Fibroblast of skin of abdomen (primary cell): ENCODE results near the gene TXNDC16.
"Not testable (repeated sequence)": the region's sequence is repeated elsewhere in the genome, so short reads cannot be mapped to it uniquely, and the experiment has no call there.

Experiments
- DNase-seq: peaks from one replicate; pipeline ENCODE4 v3.0.0-alpha.2; 2013

The TXNDC16 gene

DNA sequence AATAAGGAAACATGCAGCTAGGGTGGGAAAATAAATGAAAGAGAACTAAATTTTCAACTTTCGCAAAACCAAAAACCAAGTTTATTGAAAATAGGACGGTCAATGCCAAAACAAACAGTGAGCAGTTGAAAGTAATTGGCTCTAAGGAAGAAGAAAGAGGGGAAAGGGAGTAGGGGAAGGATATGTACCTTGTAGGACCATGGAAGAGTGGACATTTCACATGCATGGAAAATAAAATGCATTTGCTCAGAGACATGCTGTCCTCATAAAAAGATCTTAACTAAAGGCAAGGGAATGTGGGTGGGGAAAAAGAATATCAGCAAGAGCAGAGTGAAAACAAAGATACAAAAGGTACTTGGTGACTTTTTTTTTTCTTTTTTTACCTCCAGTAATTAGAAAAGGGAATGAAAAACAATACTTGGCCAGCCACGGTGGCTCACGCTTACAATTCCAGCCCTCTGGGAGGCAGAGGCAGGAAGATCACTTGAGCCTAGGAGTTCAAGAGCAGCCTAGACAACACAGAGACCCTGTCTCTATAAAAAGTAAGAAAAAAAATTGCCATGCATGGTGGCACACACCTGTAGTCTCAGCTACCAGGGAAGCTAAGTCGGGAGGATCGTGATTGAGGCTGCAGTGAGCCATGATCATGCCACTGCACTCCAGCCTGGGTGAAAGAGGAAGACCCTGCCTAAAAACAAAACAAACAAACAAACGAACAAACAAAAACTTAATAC, 6.6 kb downstream of the TXNDC16 start:
- DNase-seq = no peak

GRCh38 chr14:52538623-52539022, 13.7 kb downstream of the TXNDC16 start:
- no peak for DNase-seq

GRCh38 chr14:52536269-52536668, 16.0 kb downstream of the TXNDC16 start:
- DNase-seq = no peak

DNA sequence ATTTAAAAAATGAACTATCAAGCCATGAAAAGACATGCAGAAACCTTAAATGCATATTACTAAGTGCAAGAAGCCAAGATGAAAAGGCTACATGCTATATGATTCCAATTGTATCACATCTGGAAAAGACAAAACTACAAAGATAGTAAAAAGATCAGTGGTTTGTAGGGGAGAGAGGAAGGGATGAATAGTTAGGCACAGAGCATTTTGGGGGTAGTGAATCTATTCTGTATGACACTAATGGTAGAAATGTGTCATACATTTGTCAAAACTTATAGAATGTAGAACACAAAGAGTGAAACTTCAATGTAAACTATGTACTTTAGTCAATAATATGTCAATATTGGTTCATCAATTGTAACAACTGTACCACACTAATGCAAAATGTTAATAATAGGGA, 20.8 kb downstream of the TXNDC16 start:
- no peak for DNase-seq

DNA sequence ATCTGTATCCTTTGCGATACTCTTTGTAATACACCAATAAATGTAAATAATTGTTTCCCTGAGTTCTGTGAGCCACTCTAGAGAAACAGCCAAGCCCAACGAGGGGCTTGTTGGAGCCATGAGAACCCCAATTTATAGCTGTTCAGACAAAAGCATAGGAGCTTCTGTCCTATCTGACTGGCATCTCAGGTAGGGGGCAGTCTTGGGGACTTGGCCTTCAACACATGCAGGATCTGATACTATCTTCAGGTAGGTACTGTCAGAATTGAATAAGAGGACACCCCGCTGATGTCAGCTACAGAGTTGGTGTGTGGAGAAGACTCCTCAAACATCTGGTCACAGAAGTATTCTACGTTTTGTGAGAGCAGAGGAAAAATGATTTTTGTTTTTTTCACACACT, 25.3 kb downstream of the TXNDC16 start:
- DNase-seq = no peak

DNA sequence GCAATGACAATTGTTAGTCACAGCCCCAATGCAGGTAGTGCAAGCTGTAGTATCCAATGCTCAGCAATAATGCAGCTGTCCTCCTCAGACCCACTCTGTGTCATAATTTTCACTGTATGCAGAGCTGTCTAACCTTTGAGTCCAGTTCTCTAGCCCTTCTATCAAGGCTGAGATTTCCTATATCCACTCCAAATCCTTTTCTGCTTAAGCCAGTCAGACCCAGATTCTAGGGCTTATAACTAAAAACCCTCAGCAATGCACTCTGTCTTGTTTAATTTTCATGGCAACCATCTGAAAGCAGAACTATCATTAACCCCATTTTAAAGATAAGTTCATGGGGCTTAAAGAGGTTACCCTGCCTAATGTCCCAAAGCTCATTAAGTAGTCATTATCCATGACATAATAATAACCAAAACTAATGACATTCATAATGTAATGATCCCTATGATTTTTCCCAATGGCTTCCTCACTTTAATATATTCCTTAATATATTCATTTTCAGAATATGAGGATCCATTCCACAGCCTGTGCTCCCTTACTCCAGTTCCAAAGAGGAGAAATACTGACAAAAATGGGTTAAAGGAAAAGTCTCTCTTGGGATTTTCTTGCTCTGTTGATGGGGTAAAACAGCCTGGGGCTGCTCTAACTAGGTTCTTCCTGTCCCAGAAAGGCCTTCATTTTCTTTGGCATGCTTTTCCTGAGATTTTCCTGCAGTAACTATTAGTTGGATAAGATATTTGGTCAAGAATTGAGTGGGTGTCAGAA, 29.5 kb downstream of the TXNDC16 start:
- no peak for DNase-seq

- no peak for DNase-seq
These were observed 30.3 kb downstream of the TXNDC16 start for GRCh38 chr14:52522033-52522432.

- no peak for DNase-seq
These were observed 38.1 kb downstream of the TXNDC16 start for GRCh38 chr14:52514046-52514811.

DNA sequence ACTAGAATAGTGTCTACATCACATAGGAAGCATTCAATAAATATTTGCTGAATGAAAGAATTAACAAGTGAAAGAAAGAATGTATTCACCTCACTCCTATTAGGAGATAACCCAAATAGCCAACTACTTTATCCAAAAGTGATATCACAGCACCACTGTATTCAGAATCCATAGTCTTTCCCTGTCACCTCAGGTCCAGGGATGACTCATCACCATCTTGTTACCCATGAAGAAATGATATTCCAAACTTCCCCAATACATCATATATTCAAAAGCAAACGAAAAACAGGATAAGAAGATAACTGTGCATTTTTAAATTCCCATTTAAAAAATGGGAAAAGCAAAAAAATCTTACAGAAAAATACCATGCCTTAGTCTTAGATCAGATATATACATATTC, 39.1 kb downstream of the TXNDC16 start:
- DNase-seq = no peak

DNA sequence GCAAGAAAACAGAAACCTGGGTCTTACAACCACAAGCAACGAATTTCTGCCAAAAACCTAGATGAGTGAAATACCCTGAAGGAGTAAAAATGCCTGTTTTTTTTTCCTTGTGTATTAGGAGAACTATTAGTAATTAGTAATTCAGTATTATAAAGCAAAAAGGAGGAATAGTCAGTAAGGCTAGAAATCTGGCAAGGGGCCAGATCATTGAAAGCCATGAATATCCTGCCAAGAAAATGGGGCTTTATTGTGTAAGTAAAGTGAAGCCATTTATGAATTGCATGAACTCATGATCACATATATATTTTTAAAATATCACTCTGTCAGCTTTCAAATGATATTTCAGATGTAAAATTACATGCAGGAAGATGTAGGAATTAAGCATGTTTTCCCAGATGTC, 57.9 kb downstream of the TXNDC16 start:
- DNase-seq = no peak

DNA sequence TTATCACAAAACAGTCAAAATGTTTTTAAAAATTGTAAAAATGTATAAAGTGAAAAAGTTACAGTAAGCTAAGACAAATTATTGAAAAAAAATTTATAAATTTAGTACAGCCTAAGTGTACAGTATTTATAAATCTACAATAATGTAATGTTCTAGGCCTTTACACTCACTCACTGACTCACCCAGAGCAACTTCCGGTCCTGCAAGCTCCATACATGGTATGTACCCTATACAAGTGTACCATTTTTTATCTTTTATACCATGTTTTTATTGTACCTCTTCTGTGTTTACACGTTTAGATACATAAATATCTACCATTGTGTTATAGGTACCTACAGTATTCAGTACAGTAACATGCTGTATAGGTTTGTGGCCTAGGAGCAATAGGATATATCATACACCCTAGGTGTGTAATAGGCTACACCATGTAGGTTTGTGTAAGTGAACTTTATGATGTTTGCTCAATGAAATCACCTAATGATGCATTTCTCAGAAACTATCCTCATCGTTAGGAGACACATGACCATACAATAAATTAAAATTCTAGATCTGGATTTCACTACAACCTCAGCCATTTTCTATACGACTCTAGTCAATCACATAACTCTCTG, 66.8 kb downstream of the TXNDC16 start:
- DNase-seq = no peak

- no peak for DNase-seq
These were observed 70.4 kb downstream of the TXNDC16 start for GRCh38 chr14:52481864-52482263.

GRCh38 chr14:52473557-52473956, 78.7 kb downstream of the TXNDC16 start:
- DNase-seq = peak; percentile 48

DNA sequence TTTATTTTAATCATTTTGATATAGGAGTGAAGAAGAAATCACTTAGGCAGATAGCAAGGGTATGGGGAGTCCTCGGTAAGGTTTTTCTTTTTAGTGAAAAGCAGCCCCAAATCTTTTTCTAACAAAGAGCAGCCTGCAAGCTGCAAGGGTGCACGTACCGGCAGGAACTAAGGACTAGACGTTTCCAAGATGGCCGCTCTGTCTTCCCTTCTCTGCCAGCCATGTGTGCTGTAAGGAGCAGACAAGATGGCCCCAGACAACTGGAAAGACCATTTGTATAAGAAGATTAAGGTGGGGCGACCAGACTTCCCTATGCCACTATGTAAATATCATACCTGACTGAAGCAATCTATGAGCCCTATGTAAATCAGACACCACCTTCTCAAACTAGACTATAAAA, 79.6 kb downstream of the TXNDC16 start:
- DNase-seq = no peak

DNA sequence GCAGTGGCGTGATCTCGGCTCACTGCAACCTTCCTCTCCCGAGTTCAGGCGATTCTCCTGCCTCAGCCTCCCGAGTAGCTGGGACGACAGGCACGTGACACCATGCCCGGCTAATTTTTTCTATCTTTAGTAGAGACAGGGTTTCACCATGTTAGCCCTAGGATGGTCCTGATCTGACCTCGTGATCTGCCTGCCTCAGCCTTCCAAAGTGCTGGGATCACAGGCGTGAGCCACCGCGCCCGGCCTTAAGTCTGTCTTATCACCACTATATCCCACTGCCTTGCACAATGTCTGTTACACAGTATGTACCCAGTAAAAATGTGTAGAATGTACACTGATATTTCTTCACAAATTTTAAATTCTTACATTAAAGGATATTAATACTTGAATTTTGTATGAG, 80.1 kb downstream of the TXNDC16 start:
- not testable (repeated sequence) for DNase-seq

DNA sequence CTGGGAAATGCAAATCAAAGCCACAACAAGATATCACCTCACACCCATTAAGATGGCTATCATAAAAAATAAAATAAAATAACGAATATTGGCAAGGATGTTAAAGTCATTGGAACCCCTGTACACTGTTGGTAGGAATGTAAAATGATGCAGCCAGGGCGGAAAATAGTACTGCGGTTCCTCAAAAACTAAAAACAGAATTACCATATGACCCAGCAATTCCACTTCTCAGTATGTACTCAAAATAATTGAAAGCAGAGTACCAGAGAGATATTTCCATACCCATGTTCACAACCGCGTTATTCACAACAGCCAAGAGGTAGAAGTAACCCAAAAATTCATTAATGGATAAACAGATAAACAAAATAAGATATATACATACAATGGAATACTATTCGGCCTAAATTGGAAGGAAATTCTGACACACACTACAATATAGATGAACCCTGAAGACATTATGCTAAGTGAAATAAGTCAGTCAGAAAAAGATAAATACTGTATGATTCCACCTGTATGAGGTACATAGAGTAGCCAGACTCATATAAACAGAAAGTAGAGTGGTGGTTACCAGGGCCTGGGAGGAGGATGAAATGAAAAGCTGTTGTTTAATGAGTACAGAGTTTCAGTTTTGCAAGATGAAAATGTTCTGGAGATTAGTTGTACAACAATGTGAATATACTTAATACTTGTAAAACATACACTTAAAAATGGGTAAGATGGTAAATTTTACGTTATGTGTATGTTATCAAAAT, 84.6 kb downstream of the TXNDC16 start:
- DNase-seq = no peak

- DNase-seq = no peak
These were observed 88.1 kb downstream of the TXNDC16 start for GRCh38 chr14:52464175-52464574.

- no peak for DNase-seq
These were observed 88.9 kb downstream of the TXNDC16 start for GRCh38 chr14:52463375-52463774.

GRCh38 chr14:52461721-52462120, 90.6 kb downstream of the TXNDC16 start:
- DNase-seq = no peak

DNA sequence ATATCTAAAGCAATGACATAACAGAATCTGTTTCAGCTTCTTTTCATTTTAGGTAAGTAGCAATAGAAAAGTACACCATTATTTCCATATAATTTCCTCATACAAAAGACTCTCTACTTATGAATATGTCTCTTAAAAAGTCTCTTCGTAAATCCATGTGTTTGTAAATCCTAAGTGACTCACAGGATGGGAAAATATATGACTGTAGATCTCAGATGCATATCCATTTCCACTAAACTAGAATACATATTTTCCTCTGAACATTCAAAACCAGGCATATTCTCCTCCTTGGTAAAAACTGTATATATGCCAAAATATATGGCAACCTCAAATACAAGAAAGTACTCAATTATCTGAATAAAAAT, 93.6 kb downstream of the TXNDC16 start:
- peak; percentile 26 for DNase-seq

- no peak for DNase-seq
These were observed 94.9 kb downstream of the TXNDC16 start for GRCh38 chr14:52457411-52457810.
